Retinal pigment epithelial cell (primary cell): Measurements from ENCODE around the gene CCR3.

Experiments used
- DNase-seq: peaks from one replicate; pipeline ENCODE4 v3.0.0-alpha.2; 2010; ENCODE audit warnings: low read depth
- H3K4me3 ChIP-seq: 2 replicates; pipeline ENCODE4 v1.5.1; 2011; ENCODE audit warnings: mild to moderate bottlenecking, low read length, control low read depth, moderate library complexity
- TF ChIP-seq, protein P1 (sequence below): conservative IDR thresholded peaks from 2 replicates; pipeline ENCODE4 v1.5.1; 2011; ENCODE audit warnings: low read depth, low read length, control low read depth, inconsistent platforms

The CCR3 gene

DNA sequence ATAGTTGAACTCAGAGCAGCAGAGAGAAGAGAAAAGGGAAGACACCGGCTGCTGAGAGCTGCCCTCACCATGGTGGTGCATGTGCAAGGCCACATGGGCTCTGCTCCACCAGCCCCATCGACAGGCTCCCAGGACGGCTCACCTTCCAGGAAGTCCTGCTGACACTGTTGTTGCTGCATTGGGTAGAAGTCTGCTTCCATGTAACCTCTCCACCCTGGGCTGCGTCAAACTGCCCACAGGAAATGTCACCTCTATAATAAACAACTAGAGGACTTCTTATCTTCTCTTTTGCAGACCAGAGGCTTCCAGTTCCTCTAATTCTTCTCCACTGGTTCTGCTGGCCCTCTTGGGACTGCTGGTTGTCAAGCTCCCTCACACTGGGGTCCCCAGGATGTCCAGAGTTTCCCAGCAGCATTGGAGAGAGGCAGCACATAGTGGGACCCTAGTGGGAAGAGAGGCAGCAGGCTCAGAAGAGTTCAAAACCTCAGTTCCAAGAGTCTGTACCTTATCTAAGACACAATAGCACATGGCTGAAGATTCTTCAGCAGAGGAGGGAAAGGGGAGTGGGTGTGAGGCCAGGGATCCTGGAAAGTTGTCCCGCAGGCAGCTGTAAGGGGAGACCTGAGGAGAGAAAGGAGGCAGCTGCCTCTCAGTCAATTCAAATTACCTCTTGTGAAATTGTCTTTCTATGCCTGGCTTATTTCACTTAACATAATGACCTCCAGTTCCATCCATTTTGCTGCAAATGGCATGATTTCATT, 5.8 kb upstream of the CCR3 start:
- DNase-seq, result no peak
- H3K4me3 ChIP-seq, result no peak overlapping the region
- TF ChIP-seq, protein P1, sequence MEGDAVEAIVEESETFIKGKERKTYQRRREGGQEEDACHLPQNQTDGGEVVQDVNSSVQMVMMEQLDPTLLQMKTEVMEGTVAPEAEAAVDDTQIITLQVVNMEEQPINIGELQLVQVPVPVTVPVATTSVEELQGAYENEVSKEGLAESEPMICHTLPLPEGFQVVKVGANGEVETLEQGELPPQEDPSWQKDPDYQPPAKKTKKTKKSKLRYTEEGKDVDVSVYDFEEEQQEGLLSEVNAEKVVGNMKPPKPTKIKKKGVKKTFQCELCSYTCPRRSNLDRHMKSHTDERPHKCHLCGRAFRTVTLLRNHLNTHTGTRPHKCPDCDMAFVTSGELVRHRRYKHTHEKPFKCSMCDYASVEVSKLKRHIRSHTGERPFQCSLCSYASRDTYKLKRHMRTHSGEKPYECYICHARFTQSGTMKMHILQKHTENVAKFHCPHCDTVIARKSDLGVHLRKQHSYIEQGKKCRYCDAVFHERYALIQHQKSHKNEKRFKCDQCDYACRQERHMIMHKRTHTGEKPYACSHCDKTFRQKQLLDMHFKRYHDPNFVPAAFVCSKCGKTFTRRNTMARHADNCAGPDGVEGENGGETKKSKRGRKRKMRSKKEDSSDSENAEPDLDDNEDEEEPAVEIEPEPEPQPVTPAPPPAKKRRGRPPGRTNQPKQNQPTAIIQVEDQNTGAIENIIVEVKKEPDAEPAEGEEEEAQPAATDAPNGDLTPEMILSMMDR, result no peak

DNA sequence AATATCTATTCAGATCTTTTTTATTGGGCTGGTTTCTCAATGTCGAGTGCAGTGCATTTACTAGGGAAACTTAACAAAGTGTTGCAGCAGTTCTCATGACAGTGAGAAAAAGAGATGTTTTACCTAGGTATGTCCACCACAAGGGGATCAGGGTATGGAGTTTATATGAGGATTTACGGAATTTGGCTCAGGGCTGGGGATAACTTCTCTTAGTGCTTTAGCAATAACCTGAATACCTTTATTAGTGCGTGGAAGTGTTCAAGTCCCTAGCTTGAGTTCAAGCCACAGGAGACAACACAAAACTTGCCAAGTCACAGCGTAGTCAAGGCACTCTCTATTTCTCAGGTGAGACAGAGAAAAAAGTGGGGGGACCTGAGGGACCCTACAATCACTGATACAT, 3.9 kb upstream of the CCR3 start:
- TF ChIP-seq, protein P1, result no peak
- DNase-seq, result no peak
- no peak overlapping the region for H3K4me3 ChIP-seq

DNA sequence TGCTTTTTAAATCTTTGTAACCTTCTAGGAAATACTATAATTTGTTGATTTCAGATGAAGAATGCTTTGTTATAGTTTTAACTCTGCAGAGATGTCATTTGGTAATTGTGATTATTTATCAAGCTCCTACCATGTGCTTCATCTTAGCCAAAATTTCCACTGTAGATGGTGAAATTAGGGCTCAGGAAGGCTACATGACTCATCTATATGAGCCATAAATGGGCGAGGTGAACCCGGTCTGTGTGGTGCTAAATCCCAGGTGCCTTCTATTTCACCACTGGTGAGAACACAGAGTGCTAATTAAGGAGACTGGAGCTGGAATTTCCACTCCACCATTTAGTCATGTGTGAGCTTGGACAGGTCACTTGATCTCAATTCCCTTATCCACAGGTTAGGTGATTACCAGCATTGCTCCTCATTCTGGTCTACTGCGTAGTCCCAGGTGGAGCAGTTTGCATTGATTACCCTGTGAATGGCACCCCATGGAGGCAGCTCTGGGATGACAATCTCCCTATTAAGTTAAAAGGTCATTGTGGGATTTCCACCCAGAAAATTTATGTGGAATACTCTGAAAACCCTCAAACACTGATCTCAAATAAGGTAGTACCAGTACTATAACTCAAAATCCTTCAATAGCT, 2.8 kb upstream of the CCR3 start:
- no peak for DNase-seq
- TF ChIP-seq, protein P1, result no peak

DNA sequence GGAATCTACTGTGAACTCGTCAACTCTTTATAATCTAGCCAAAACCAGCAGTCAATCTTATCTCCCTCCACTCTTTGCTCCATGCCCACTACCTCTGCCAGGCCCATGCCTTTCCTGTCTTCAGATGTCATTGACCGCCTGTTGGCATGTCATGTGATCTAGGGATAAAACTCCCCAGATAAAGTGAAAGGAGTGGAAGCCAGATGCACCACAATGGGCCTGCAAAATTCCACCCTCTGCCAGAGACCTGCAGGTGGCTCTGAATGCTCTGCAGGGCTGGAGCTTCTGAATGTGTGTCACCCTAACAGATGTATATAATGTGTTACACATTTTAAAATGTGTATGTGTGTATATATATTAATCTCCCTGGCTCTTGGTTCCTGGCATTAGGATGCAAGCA, 2.3 kb upstream of the CCR3 start:
- H3K4me3 ChIP-seq, result no peak overlapping the region
- no peak for DNase-seq
- TF ChIP-seq, protein P1, result no peak

More for the DNA sequence above, 2.8 kb upstream of the CCR3 start:
- no peak overlapping the region for H3K4me3 ChIP-seq

GRCh38 chr3:46243560-46243959, 1.3 kb downstream of the CCR3 start:
- H3K4me3 ChIP-seq, result no peak overlapping the region

GRCh38 chr3:46245146-46245545, 2.9 kb downstream of the CCR3 start:
- DNase-seq, result no peak
- TF ChIP-seq, protein P1, result no peak
- H3K4me3 ChIP-seq, result no peak overlapping the region

More at GRCh38 chr3:46243560-46243959, 1.3 kb downstream of the CCR3 start:
- TF ChIP-seq, protein P1, result no peak
- no peak for DNase-seq

DNA sequence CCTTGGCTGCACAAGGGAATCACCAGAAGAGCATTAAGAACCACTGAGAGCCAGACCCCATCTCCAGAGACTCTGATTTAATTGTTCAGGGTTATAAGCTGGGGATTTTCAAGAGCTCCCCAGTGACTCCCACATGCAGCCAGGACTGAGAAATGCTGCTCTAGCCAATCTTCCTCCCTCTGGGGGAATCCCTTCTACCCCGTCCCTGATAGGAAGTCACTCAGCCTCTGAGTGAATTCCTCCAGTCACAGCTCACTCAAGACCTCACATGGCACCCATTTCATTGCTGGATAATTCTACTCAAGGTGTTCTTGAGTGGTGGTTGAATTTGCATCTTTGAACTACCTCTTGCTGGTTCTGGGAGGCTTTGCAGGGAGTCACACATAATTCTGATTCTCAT, 10.7 kb downstream of the CCR3 start:
- TF ChIP-seq, protein P1, result no peak
- no peak overlapping the region for H3K4me3 ChIP-seq
- no peak for DNase-seq
